T-helper 22 cell (primary cell): ENCODE results near the gene MORN1.

Experiments used
- DNase-seq: peaks from one replicate; pipeline ENCODE4 v3.0.0-alpha.2; 2020; ENCODE audit warnings: low read depth

MORN1 gene

GRCh38 chr1:2419416-2419815 is 28.1 kb upstream of the MORN1 start:
- no peak for DNase-seq

- no peak for DNase-seq
These were observed 27.5 kb upstream of the MORN1 start for GRCh38 chr1:2418791-2419320.

GRCh38 chr1:2417833-2418225 is 26.5 kb upstream of the MORN1 start:
- DNase-seq: no peak

- DNase-seq: no peak
These were observed 25.9 kb upstream of the MORN1 start for GRCh38 chr1:2417083-2417832.

- DNase-seq: peak; percentile 9
These were observed 25.0 kb upstream of the MORN1 start for GRCh38 chr1:2416403-2416802.

GRCh38 chr1:2415801-2416208 is 24.5 kb upstream of the MORN1 start:
- no peak for DNase-seq

DNA sequence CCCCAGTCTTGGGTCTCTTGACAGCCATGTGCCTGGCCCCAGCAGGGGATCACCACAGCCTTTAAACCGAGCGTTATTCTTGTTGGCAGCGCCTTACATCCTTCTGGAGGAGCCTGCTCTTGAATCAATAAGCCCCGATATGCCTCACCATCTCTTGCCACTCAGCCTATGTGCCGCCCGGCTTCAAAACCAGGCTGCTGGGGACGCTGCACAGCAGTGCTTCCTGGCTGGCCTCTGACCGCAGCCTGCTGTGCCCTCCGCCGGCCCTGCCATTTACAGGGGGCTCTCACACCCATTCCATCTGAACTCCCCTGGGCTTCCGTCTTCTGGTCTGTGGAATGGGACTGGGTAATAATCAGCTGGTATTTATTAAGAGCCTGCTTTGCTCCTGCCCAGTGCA is 24.0 kb upstream of the MORN1 start:
- no peak for DNase-seq

DNA sequence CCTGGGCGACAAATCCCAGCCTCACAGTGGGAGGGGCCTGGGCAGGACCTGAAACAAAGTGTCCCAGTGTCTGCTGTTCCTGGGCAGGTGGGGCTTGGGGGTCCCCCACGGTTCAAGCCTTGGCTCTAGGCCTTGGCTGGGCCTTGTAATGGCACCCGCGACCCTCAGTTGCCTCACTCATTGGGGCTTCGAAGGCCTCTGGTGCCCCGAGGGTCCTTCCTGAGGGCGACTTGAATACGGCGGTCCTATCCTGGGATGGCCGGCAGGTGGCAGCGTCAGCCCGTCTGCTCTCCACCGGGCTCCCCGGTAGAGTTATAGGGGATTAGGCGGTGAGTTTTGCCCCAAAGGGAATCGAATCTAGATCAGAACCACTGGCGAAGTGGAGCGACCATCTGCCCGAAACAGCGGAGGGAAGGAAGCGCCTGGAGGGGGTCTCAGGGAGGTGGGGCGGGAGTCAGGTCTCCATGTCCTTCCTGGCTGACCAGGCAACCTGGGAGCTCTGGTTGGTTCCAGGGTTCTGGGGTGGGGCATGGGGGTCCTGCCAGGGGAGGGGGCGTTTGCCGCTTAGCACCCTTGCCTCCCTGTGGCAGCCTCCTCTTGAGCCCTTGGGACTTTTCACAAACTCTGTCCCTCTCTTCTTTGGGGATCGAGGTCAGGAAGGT is 23.1 kb upstream of the MORN1 start:
- DNase-seq: peak; percentile 57

- DNase-seq: no peak
These were observed 22.3 kb upstream of the MORN1 start for GRCh38 chr1:2413495-2414296.

- no peak for DNase-seq
These were observed 21.6 kb upstream of the MORN1 start for GRCh38 chr1:2412773-2413494.

DNA sequence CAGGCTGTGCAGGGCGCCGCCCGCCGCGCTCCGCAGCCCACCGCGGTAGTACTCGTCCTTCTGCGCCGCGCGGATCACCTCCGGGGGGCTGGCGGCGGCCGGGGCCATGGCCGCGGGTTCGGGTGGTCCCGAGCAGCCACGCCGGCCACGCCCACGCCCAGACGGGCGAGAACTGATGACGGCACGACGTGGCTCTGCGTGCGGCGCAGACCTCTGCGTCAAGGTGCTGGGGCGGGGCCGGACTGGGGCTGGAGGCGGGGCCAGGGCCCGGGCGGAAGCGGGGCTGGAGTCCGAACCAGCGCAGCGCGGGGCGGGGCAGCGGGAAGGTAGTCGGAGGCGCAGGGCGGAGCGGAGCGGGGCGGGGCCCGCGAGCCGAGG is 21.0 kb upstream of the MORN1 start, which contains the start of gene PEX10:
PEX10 (minus strand) TSS at position 170 of the 378 bp plus-strand sequence; CDS start at position 108, 62 bp downstream.
- DNase-seq: peak; percentile 95

- no peak for DNase-seq
These were observed 20.5 kb upstream of the MORN1 start for GRCh38 chr1:2411801-2412394.

GRCh38 chr1:2409745-2410144 is 18.4 kb upstream of the MORN1 start:
- DNase-seq: no peak

GRCh38 chr1:2408859-2409276 is 17.5 kb upstream of the MORN1 start:
- DNase-seq: no peak

- no peak for DNase-seq
These were observed 17.1 kb upstream of the MORN1 start for GRCh38 chr1:2408456-2408855.

DNA sequence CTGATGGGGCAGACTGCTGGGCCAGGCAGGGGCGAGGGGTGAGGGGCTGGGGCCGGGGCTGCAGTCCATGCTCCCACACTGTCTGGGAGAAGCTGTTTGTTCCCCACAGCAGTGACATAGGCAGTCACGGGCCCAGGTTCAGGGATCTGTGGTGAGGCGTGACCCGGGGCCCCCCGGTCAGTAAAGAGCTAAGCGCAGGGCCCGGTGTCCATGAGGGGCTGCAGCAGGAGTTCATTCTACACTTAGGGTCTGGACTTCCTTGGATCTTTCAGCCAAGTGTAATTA is 16.6 kb upstream of the MORN1 start:
- DNase-seq: no peak

DNA sequence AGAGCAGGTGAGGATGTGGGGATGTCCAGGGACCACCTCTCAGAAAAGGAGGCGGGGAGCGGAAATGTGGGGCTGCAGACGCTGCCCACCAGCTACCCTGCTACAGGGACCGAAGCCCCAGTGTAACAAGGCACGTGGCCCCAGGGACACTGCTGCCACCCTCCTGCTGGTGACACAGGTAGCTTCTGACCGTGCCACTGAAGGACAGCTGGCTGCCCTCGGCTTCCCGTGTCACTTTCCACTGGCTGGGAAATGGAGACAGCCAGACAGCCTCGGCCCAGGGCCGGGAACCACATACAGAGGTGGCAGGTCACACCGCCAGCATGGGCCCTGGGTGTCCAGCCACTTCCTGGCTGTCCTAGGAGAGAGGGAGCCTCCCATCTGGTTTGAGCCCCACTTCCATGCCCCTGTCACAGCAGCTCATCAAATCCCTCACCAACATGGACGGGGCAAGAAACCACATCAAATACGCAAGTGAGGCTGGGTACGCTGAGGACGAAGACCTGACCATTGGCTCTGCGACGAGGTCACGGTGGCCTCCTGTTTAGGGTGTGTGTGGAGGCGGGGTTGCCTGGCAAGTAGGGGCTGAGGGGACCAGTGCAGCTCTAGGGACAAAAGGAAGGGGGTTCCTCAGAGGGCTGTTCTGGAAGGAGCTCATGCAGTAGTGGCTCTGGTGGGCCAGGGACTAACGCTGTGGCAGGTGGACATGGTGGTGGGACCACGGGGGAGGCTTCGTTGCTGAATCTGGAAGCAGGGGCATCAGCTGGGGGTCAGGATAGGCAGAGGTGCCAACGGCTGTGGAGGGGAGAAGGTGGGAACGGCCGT is 16.0 kb upstream of the MORN1 start:
- DNase-seq: no peak

GRCh38 chr1:2406451-2407041 is 15.2 kb upstream of the MORN1 start:
- no peak for DNase-seq

DNA sequence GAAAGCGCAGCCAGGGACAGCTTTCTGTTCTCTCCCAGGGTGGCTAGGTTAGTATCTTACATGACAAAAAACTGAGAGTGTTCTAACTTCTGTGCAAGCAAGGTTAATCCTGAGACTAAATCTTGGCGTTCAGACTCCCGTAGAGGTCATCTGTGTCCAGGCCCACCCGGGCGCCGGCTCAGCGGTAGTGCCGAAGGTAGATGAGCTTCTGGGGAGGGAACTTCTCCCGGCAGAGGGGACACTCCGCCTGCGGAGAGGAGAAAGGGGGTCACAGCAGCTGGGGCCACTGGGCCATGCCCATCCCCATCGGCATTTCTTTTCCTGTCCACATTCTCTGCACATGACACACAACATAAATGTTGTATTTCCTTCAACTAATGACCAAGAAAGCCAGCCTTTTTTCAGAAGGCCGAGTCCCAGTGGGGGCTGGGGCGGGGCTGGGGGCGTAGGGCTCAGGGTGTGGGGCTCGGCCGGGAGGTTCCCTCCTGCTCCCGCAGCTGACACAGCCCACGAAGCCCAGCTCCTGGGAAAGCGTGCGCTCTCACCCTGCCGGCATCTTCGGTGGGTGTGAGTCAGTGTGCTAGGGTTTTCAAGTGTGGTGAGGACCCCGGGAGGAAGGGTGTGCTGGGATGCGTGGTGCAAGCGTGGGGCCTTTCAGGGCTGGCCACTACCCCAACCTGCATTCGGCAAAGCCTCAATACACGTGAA is 14.4 kb upstream of the MORN1 start:
- no peak for DNase-seq
